ENCODE data around the gene SLC4A4.

Gene SLC4A4

GRCh38 chr4:71583971-71584370 is 245.2 kb downstream of the SLC4A4 start:
- no peak overlapping the region for H3K4me3 ChIP-seq (ENCODE audit: low read depth, low read length, poor library complexity, severe bottlenecking)
- no peaks in the 10 kb centered on the region for H3K27me3 ChIP-seq (ENCODE audit: insufficient read depth, low read length)
- no peak overlapping the region for H3K9ac ChIP-seq (ENCODE audit: low read length)
- no peak for TF ChIP-seq CTCF (IDR thresholded peaks at IDR 0.05; ENCODE audit: low read length)
- no peak for TF ChIP-seq EZH2 (IDR thresholded peaks at IDR 0.05; ENCODE audit: borderline replicate concordance, low read length)
- H3K36me3 ChIP-seq (ENCODE audit: insufficient read depth, low read length), result no peaks in the 10 kb centered on the region
- no peaks in the 10 kb centered on the region for H3K4me1 ChIP-seq (ENCODE audit: insufficient read depth, low read length, severe bottlenecking)
- H3K27ac ChIP-seq (ENCODE audit: low read depth, low read length, poor library complexity, severe bottlenecking), result no peak overlapping the region
- no peak overlapping the region for H2AFZ ChIP-seq (ENCODE audit: low read length)
- H4K20me1 ChIP-seq (ENCODE audit: insufficient read depth, low read length), result no peaks in the 10 kb centered on the region
- H3K4me2 ChIP-seq (ENCODE audit: low read length), result no peak overlapping the region
- no peaks in the 10 kb centered on the region for H3K9me3 ChIP-seq (ENCODE audit: low read length)
- no peaks in the 10 kb centered on the region for H3K9me2 ChIP-seq (ENCODE audit: low read depth, low read length)
- no peaks in the 10 kb centered on the region for H3K79me2 ChIP-seq (ENCODE audit: insufficient read depth, low read length)
- H3F3A ChIP-seq (ENCODE audit: insufficient read depth, low read length), result no peaks in the 10 kb centered on the region

GRCh38 chr4:71584585-71584984 is 245.8 kb downstream of the SLC4A4 start:
- Histone ChIP-seq H2AFZ (ENCODE audit: low read length) (no peak overlapping the region), H3K27ac (ENCODE audit: low read depth, low read length, poor library complexity, severe bottlenecking) (no peak overlapping the region), H3K79me2 (ENCODE audit: insufficient read depth, low read length) (no peaks in the 10 kb centered on the region), H3K9me2 (ENCODE audit: low read depth, low read length) (no peaks in the 10 kb centered on the region), H3F3A (ENCODE audit: insufficient read depth, low read length) (no peaks in the 10 kb centered on the region), H3K4me2 (ENCODE audit: low read length) (no peak overlapping the region), H3K9me3 (ENCODE audit: low read length) (no peaks in the 10 kb centered on the region), H3K36me3 (ENCODE audit: insufficient read depth, low read length) (no peaks in the 10 kb centered on the region), H3K27me3 (ENCODE audit: insufficient read depth, low read length) (no peaks in the 10 kb centered on the region), H4K20me1 (ENCODE audit: insufficient read depth, low read length) (no peaks in the 10 kb centered on the region), H3K9ac (ENCODE audit: low read length) (no peak overlapping the region), H3K4me3 (ENCODE audit: low read depth, low read length, poor library complexity, severe bottlenecking) (no peak overlapping the region), H3K4me1 (ENCODE audit: insufficient read depth, low read length, severe bottlenecking) (no peaks in the 10 kb centered on the region)
- TF ChIP-seq CTCF (IDR thresholded peaks at IDR 0.05; ENCODE audit: low read length) (no peak), EZH2 (IDR thresholded peaks at IDR 0.05; ENCODE audit: borderline replicate concordance, low read length) (no peak)

GRCh38 chr4:71586087-71586763 is 247.4 kb downstream of the SLC4A4 start:
- Histone ChIP-seq H3K36me3 (ENCODE audit: insufficient read depth, low read length) (no peaks in the 10 kb centered on the region), H3K4me1 (ENCODE audit: insufficient read depth, low read length, severe bottlenecking) (no peaks in the 10 kb centered on the region), H3K4me3 (ENCODE audit: low read depth, low read length, poor library complexity, severe bottlenecking) (no peak overlapping the region), H3K9ac (ENCODE audit: low read length) (no peak overlapping the region), H3K27ac (ENCODE audit: low read depth, low read length, poor library complexity, severe bottlenecking) (no peak overlapping the region), H3K9me3 (ENCODE audit: low read length) (no peaks in the 10 kb centered on the region), H2AFZ (ENCODE audit: low read length) (no peak overlapping the region), H4K20me1 (ENCODE audit: insufficient read depth, low read length) (no peaks in the 10 kb centered on the region), H3K79me2 (ENCODE audit: insufficient read depth, low read length) (no peaks in the 10 kb centered on the region), H3K9me2 (ENCODE audit: low read depth, low read length) (no peaks in the 10 kb centered on the region), H3K27me3 (ENCODE audit: insufficient read depth, low read length) (no peaks in the 10 kb centered on the region), H3K4me2 (ENCODE audit: low read length) (no peak overlapping the region), H3F3A (ENCODE audit: insufficient read depth, low read length) (no peaks in the 10 kb centered on the region)
- TF ChIP-seq CTCF (IDR thresholded peaks at IDR 0.05; ENCODE audit: low read length), result no peak
- no peak for TF ChIP-seq EZH2 (IDR thresholded peaks at IDR 0.05; ENCODE audit: borderline replicate concordance, low read length)
